H1 (cell line): Measurements from ENCODE around the gene RNF157. TPM values are rescaled to one million over a fixed set of nuclear protein-coding genes. Genes with fewer than 3 reads are reported as not detected.

Source experiments
- CTCF ChIA-PET: fragments of 300-600 bp; sonication (Branson Sonifier 250); formaldehyde crosslinking; loops from one replicate; lab custom pipeline; 2021; ENCODE audit not compliant: partially characterized antibody; lab: Charles Lee
- POLR2A ChIA-PET: fragments of 300-600 bp; sonication (Branson Sonifier 250); formaldehyde crosslinking; loops from one replicate; lab custom pipeline; 2021; ENCODE audit warnings: inconsistent platforms; ENCODE audit not compliant: partially characterized antibody; lab: Charles Lee
- DNase-seq, 2 experiments: peaks; one replicate each; pipeline versions ENCODE4 v3.0.0 to v3.0.0-alpha.2; 2010 to 2022; ENCODE audit warnings: low spot score in 2 of 2, low read depth in 1 of 2, mixed read lengths in 1 of 2
- FAIRE-seq: peaks from 2 replicates; lab custom pipeline; 2011; peaks lifted over from hg19 to GRCh38; lab: Jason Lieb, UNC
- H2AFZ ChIP-seq: 2 replicates; pipeline ENCODE4 v1.8.1; 2012; ENCODE audit warnings: low read length, inconsistent platforms
- H2AK5ac ChIP-seq: 2 replicates; pipeline ENCODE4 v1.6.1; 2013; ENCODE audit warnings: low read depth, low read length
- H2BK120ac ChIP-seq: replicated peaks from 2 replicates; pipeline ENCODE3; 2013; ENCODE audit warnings: low read depth, low read length, inconsistent platforms
- H2BK12ac ChIP-seq: 2 replicates; pipeline ENCODE4 v1.6.1; 2013; ENCODE audit warnings: low read depth, low read length
- H2BK15ac ChIP-seq: 2 replicates; pipeline ENCODE4 v1.6.1; 2013; ENCODE audit warnings: low read length
- H2BK20ac ChIP-seq: 2 replicates; pipeline ENCODE4 v1.6.1; 2013; ENCODE audit warnings: low read length
- H2BK5ac ChIP-seq: 2 replicates; pipeline ENCODE4 v1.6.1; 2013; ENCODE audit warnings: low read depth, low read length
- H3K14ac ChIP-seq: 2 replicates; pipeline ENCODE4 v1.6.1; 2013; ENCODE audit warnings: inconsistent platforms; ENCODE audit not compliant: insufficient read length
- H3K18ac ChIP-seq: 2 replicates; pipeline ENCODE4 v1.6.1; 2013; ENCODE audit warnings: low read length; ENCODE audit errors: extremely low read depth
- H3K23ac ChIP-seq: 2 replicates; pipeline ENCODE4 v1.6.1; 2013; ENCODE audit warnings: inconsistent platforms; ENCODE audit not compliant: insufficient read length
- H3K23me2 ChIP-seq: 2 replicates; pipeline ENCODE4 v1.6.1; 2013; ENCODE audit warnings: low read depth, low read length
- H3K27ac ChIP-seq: 2 replicates; pipeline ENCODE4 v1.6.1; 2011; ENCODE audit warnings: low read depth, low read length, inconsistent platforms
- H3K27me3 ChIP-seq, 4 experiments: replicated peaks in 1 of 4; 1 replicate in 1 of 4; 2 replicates in 3 of 4; pipeline versions ENCODE4 v1.6.1 to v1.8.1; 2011 to 2013; ENCODE audit warnings: low read length in 3 of 4, mild to moderate bottlenecking in 3 of 4, inconsistent platforms in 2 of 4, mixed read lengths in 2 of 4, moderate library complexity in 1 of 4; ENCODE audit not compliant: control insufficient read depth in 3 of 4, insufficient read depth in 3 of 4; ENCODE audit errors: extremely low read depth in 1 of 4
- H3K36me3 ChIP-seq, 4 experiments: 2 replicates each; pipeline versions ENCODE4 v1.6.1 to v1.8.1; 2011 to 2013; ENCODE audit warnings: mild to moderate bottlenecking in 4 of 4, low read length in 3 of 4, moderate library complexity in 2 of 4, control low read depth in 1 of 4, inconsistent platforms in 1 of 4; ENCODE audit not compliant: insufficient read depth in 4 of 4, control insufficient read depth in 2 of 4
- H3K4ac ChIP-seq: replicated peaks from 2 replicates; pipeline ENCODE3; 2013; ENCODE audit warnings: low read length, low read depth, mixed read lengths, inconsistent platforms; ENCODE audit not compliant: insufficient read length
- H3K4me1 ChIP-seq, 4 experiments: replicated peaks in 1 of 4; 1 replicate in 1 of 4; 2 replicates in 3 of 4; pipeline versions ENCODE4 v1.6.1 to v1.8.1; 2011 to 2013; ENCODE audit warnings: low read length in 3 of 4, inconsistent platforms in 2 of 4, mixed read lengths in 1 of 4; ENCODE audit not compliant: insufficient read depth in 4 of 4, control insufficient read depth in 3 of 4
- H3K4me2 ChIP-seq, 2 experiments: 2 replicates each; pipeline versions ENCODE4 v1.6.1 to v1.8.1; 2011 to 2013; ENCODE audit warnings: low read depth in 2 of 2, low read length in 2 of 2, control low read depth in 1 of 2, inconsistent platforms in 1 of 2, mild to moderate bottlenecking in 1 of 2; ENCODE audit not compliant: insufficient read depth in 1 of 2
- H3K4me3 ChIP-seq, 4 experiments: fragments of 200-600, 300-600 bp in 1 of 4; sonication (generic), shearing (Covaris generic), sonication (Bioruptor Twin) in 1 of 4; 2 replicates each; pipeline versions ENCODE4 v1.5.1 to v1.8.1; 2011 to 2016; ENCODE audit warnings: low read length in 4 of 4, low read depth in 3 of 4, control low read depth in 2 of 4, inconsistent platforms in 2 of 4, mild to moderate bottlenecking in 2 of 4, mixed read lengths in 1 of 4, moderate library complexity in 1 of 4; ENCODE audit not compliant: insufficient read depth in 2 of 4; ENCODE audit errors: extremely low read depth in 1 of 4
- H3K56ac ChIP-seq: replicated peaks from 2 replicates; pipeline ENCODE3; 2013; ENCODE audit warnings: low read depth, mild to moderate bottlenecking, mixed read lengths, low read length, inconsistent platforms; ENCODE audit not compliant: insufficient read length
- H3K79me1 ChIP-seq: 2 replicates; pipeline ENCODE4 v1.6.1; 2013; ENCODE audit warnings: low read depth, low read length, control low read depth
- H3K79me2 ChIP-seq, 2 experiments: 2 replicates each; pipeline versions ENCODE4 v1.6.1 to v1.8.1; 2012 to 2013; ENCODE audit warnings: low read length in 2 of 2, mild to moderate bottlenecking in 2 of 2, inconsistent platforms in 1 of 2; ENCODE audit not compliant: insufficient read depth in 2 of 2, control insufficient read depth in 1 of 2
- H3K9ac ChIP-seq, 4 experiments: replicated peaks in 1 of 4; 1 replicate in 1 of 4; 2 replicates in 3 of 4; pipeline versions ENCODE4 v1.6.1 to v1.8.1; 2011 to 2013; ENCODE audit warnings: low read depth in 3 of 4, low read length in 3 of 4, control low read depth in 2 of 4, mild to moderate bottlenecking in 2 of 4, moderate library complexity in 2 of 4, inconsistent platforms in 1 of 4; ENCODE audit errors: extremely low read depth in 1 of 4
- H3K9me3 ChIP-seq, 2 experiments: 2 replicates each; pipeline versions ENCODE4 v1.6.1 to v1.8.1; 2012 to 2013; ENCODE audit warnings: mild to moderate bottlenecking in 2 of 2, moderate library complexity in 2 of 2, control low read depth in 1 of 2, inconsistent platforms in 1 of 2, low read depth in 1 of 2, low read length in 1 of 2, mixed read lengths in 1 of 2; ENCODE audit not compliant: insufficient read depth in 2 of 2
- H4K20me1 ChIP-seq, 2 experiments: replicated peaks in 1 of 2; 2 replicates each; pipeline versions ENCODE3 to v1.8.1; 2011 to 2013; ENCODE audit warnings: inconsistent platforms in 2 of 2, low read length in 2 of 2, mild to moderate bottlenecking in 1 of 2; ENCODE audit not compliant: insufficient read depth in 2 of 2, control insufficient read depth in 1 of 2
- H4K5ac ChIP-seq: 2 replicates; pipeline ENCODE4 v1.6.1; 2013; ENCODE audit warnings: low read length, low read depth, mixed read lengths, inconsistent platforms; ENCODE audit not compliant: insufficient read length
- H4K8ac ChIP-seq: 2 replicates; pipeline ENCODE4 v1.8.0; 2013; ENCODE audit warnings: mild to moderate bottlenecking, moderate library complexity, low read length, inconsistent platforms; ENCODE audit not compliant: insufficient read depth; ENCODE audit errors: extremely low read depth
- H4K91ac ChIP-seq: replicated peaks from 2 replicates; pipeline ENCODE3; 2013; ENCODE audit warnings: low read length, mixed read lengths, inconsistent platforms; ENCODE audit not compliant: insufficient read length
- KDM1A ChIP-seq: fragments of 200-600, 300-600 bp; sonication (generic); IDR thresholded peaks from 2 replicates; pipeline ENCODE4 v1.7.1; 2016; ENCODE audit warnings: mild to moderate bottlenecking, low read length, borderline replicate concordance
- KDM4A ChIP-seq: IDR thresholded peaks from one replicate; pipeline ENCODE4 v1.7.1; 2012; ENCODE audit warnings: low read depth, mild to moderate bottlenecking, moderate library complexity, low read length, inconsistent platforms; ENCODE audit not compliant: severe bottlenecking
- POLR2AphosphoS5 ChIP-seq: IDR thresholded peaks from 2 replicates; pipeline ENCODE4 v1.6.1; 2011; ENCODE audit warnings: low read depth, low read length
- RXRA ChIP-seq: IDR thresholded peaks from 2 replicates; pipeline ENCODE4 v1.6.1; 2011; ENCODE audit warnings: low read depth, mild to moderate bottlenecking, low read length, moderate library complexity; ENCODE audit not compliant: insufficient read depth
- TCF12 ChIP-seq: IDR thresholded peaks from 2 replicates; pipeline ENCODE4 v1.6.1; 2011; ENCODE audit warnings: low read depth, mild to moderate bottlenecking, low read length
- WGBS, 2 experiments: shearing (Covaris generic) in 1 of 2; methylation state at CpG; one replicate each; pipeline versions ENCODE4 v1.1.6 to v1.1.7; 2013 to 2015; ENCODE audit warnings: low lambda C conversion rate in 2 of 2, mixed read lengths in 2 of 2, inconsistent platforms in 1 of 2, low coverage in 1 of 2, missing lambda C conversion rate in 1 of 2; ENCODE audit not compliant: insufficient replicate concordance in 2 of 2, insufficient coverage in 1 of 2, insufficient read length in 1 of 2; ENCODE audit errors: extremely low coverage in 1 of 2, missing lambda C conversion rate in 1 of 2; 5-methylcytosine and 5-hydroxymethylcytosine counted together
- polyA plus RNA-seq, 7 experiments: library from polyadenylated mRNA; depleted of rRNA in 3 of 7; stranded (reverse) in 5 of 7; unstranded in 2 of 7; fragments of >200 nt in 5 of 7; fragments of 200-250 nt in 2 of 7; gene quantifications; 1 replicate in 5 of 7; 2 replicates in 1 of 7; 4 replicates in 1 of 7; pipeline versions ENCODE4 v1.2.1 to v1.2.3, GENCODE V29; 2011 to 2013; ENCODE audit warnings: missing spikeins in 2 of 7, mixed read lengths in 2 of 7
- total RNA-seq: library from RNA; stranded (reverse); fragmentation: NEBNext Ultra II Directional; extraction: Animal tissue kit (Norgen Biotek cat#: 25700); gene quantifications from 2 replicates; pipeline ENCODE4 v1.2.1, GENCODE V29; 2021
- TF ChIP-seq, protein P1 (sequence below): IDR thresholded peaks from 2 replicates; pipeline ENCODE4 v1.6.1; 2011; ENCODE audit warnings: low read length, improper control_type of control experiment

Gene RNF157
- total and polyA plus RNA-seq, 2 of the 8 experiments (the other 6 are each of a cell fraction or from before 2014, with no cell fraction given): 13.4 to 16.7 TPM

DNA sequence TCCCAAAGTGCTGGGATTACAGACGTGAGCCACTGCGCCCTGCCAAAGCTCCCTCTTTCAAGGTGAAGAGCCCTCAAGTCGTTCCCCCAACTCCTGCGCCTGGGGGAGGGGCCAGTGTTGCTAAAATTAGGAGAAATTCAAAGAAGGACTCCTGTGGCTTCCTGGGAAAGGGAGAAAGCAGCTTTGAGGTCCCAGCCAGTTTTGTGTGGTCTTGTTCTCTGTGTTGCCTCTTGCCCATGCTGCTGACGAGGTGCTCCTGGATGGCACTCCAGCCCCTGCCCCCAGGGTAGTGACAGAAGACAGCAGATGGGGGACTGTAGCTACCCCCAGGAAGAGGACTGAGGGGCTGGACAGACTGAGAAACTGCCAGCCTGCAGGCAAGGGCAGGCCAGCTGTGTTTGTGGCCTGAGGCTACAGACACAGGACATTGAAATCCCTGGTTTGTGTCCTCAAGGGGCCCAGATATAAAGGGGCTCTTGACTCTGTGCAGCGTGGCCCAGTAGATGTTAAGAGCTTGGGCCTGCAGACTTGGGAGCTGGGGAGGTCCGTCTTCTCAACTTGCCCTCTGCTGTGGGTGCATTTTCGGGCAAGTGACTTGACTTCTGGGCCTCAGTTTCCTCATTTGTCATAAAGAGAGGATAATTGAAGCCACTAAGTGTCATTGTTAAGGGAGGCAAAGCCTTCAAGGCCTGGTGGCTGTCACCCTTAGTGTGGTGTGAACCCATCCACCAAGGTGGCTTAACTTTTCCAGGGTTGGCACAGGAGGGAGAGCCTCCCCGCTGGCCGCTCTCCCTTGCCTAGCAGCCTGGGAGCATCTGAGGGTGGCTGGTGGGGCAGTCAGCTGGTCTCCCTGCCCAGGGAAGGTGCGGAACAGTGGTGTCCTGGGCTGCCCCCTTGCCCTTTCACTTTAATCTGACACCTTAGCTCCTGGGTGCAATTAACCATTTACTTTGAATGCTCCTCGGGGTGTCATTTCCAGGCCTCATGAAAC lies 29.0 kb upstream of the RNF157 start:
- H2BK15ac ChIP-seq: 0 out of 2 replicates have a peak overlapping the region, but pooled peaks have one; percentile 61
- H2AFZ ChIP-seq: no peak overlapping the region
- H3K23me2 ChIP-seq: no peaks in the 10 kb centered on the region
- no peaks in the 10 kb centered on the region for H3K36me3 ChIP-seq
- peak overlapping the region; percentile 34 for H4K5ac ChIP-seq
- ChIA-PET POLR2A (interaction anchor here (0.6 to 2.3 kb wide), 15 partner anchors 9 to 163 kb away, joined by 3 to 10 read pairs (median 4); partner anchors contain the start of gene RNF157), CTCF (interaction anchor here (0.6 to 6.2 kb wide), 10 partner anchors 11 to 232 kb away, joined by 3 to 63 read pairs (median 3); no protein-coding TSS in a partner anchor)
- 0 out of 2 replicates have a peak overlapping the region, but pooled peaks have one; percentile 68 for H2BK12ac ChIP-seq
- FAIRE-seq (no peak), DNase-seq (no peak)
- no peak overlapping the region for H2BK20ac ChIP-seq
- peaks cover 3 to 24% of the 10 kb centered on the region in 2 experiments; a peak in 3 of 4 replicates for H3K79me2 ChIP-seq
- no peaks in the 10 kb centered on the region for H4K20me1 ChIP-seq
- 85% methylated on average over 12 of the region's 12 CpGs; no CpG with 5 or more reads in 1 of the 2 experiments for WGBS, 2 experiments
- H3K79me1 ChIP-seq: peaks cover 2% of the 10 kb centered on the region; the same call in 1 of the 2 replicates
- no peak overlapping the region for H3K9ac ChIP-seq
- no peak overlapping the region for H3K56ac ChIP-seq
- no peak overlapping the region for H2AK5ac ChIP-seq
- no peaks in the 10 kb centered on the region for H3K27me3 ChIP-seq
- H3K9me3 ChIP-seq: no peaks in the 10 kb centered on the region
- no peak overlapping the region; the same call in 1 of the 2 replicates for H3K27ac ChIP-seq
- no peak overlapping the region for H3K23ac ChIP-seq
- no peak overlapping the region for H3K14ac ChIP-seq
- H4K8ac ChIP-seq: no peak overlapping the region
- no peak overlapping the region; the same call in 1 of the 2 replicates for H3K18ac ChIP-seq
- peak overlapping the region; percentile 4 to 25; a peak in 2 of 4 replicates for H3K4me2 ChIP-seq
- no peak overlapping the region for H3K4me3 ChIP-seq
- no peak overlapping the region for H2BK120ac ChIP-seq
- peak overlapping the region; percentile 48 for H3K4ac ChIP-seq
- H4K91ac ChIP-seq: no peak overlapping the region
- H3K4me1 ChIP-seq: peaks cover 5 to 27% (median 19%) of the 10 kb centered on the region in 4 experiments
- peak overlapping the region; percentile 56; the same call in 1 of the 2 replicates for H2BK5ac ChIP-seq
- TF ChIP-seq POLR2AphosphoS5: 0 out of 2 replicates have a peak, but pooled peaks have one; percentile 20
- TF ChIP-seq, protein P1, sequence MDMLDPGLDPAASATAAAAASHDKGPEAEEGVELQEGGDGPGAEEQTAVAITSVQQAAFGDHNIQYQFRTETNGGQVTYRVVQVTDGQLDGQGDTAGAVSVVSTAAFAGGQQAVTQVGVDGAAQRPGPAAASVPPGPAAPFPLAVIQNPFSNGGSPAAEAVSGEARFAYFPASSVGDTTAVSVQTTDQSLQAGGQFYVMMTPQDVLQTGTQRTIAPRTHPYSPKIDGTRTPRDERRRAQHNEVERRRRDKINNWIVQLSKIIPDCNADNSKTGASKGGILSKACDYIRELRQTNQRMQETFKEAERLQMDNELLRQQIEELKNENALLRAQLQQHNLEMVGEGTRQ: no peak
- TF ChIP-seq KDM1A: no peak
- no peak for TF ChIP-seq RXRA
- TF ChIP-seq TCF12: no peak
- TF ChIP-seq KDM4A: no peak
- TF ChIP-seq, all 59 proteins: peak for 1
